PC-9 (cell line): ENCODE measurements around the gene RAET1G. TPM values are rescaled to one million over a fixed set of nuclear protein-coding genes. Genes with fewer than 3 reads are reported as not detected.

Experiments used
- BruUV-seq: library from RNA; stranded (reverse); fragments of 400-500 nt; replicated peaks from 2 replicates; lab custom pipeline; 2021; lab: Mats Ljungman, UMichigan
- CTCF ChIA-PET: fragments of 300-600 bp; sonication (Branson Sonifier 250); formaldehyde crosslinking; loops from one replicate; lab custom pipeline; 2022; ENCODE audit warnings: antibody characterized with exemption; lab: Charles Lee
- POLR2A ChIA-PET: fragments of 300-600 bp; sonication (Branson Sonifier 250); formaldehyde crosslinking; loops from one replicate; lab custom pipeline; 2022; ENCODE audit warnings: antibody characterized with exemption; ENCODE audit not compliant: unreplicated experiment; lab: Charles Lee
- DNase-seq, 2 experiments: peaks; one replicate each; pipeline versions ENCODE4 v3.0.0 to v3.0.0-alpha.2; 2015 to 2022; ENCODE audit warnings: mixed read lengths in 1 of 2
- H2AFZ ChIP-seq: fragments of 200-600 bp; sonication (generic); 2 replicates; pipeline ENCODE4 v1.8.1; 2017; ENCODE audit warnings: antibody characterized with exemption
- H3F3A ChIP-seq: fragments of 200-600 bp; sonication (generic); 2 replicates; pipeline ENCODE4 v1.8.1; 2017; ENCODE audit warnings: antibody characterized with exemption, mild to moderate bottlenecking, low read depth; ENCODE audit not compliant: insufficient read depth
- H3K27ac ChIP-seq: fragments of 200-600 bp; sonication (generic); 2 replicates; pipeline ENCODE4 v1.6.1; 2016; ENCODE audit warnings: mixed run types
- H3K27me3 ChIP-seq: fragments of 200-600 bp; sonication (generic); 2 replicates; pipeline ENCODE4 v1.6.1; 2016; ENCODE audit warnings: low read depth, mixed run types; ENCODE audit not compliant: insufficient read depth
- H3K36me3 ChIP-seq: fragments of 200-600 bp; sonication (generic); 2 replicates; pipeline ENCODE4 v1.6.1; 2016; ENCODE audit warnings: low read depth, mixed run types
- H3K4me1 ChIP-seq: fragments of 200-600 bp; sonication (generic); replicated peaks from 2 replicates; pipeline ENCODE4 v1.6.1; 2016; ENCODE audit warnings: mixed run types; ENCODE audit not compliant: insufficient read depth
- H3K4me2 ChIP-seq: fragments of 200-600 bp; sonication (generic); 2 replicates; pipeline ENCODE4 v1.6.1; 2017; ENCODE audit warnings: mixed run types
- H3K4me3 ChIP-seq: fragments of 200-600 bp; sonication (generic); 2 replicates; pipeline ENCODE4 v1.6.1; 2016; ENCODE audit warnings: mixed run types
- H3K79me2 ChIP-seq: fragments of 200-600 bp; sonication (generic); 2 replicates; pipeline ENCODE4 v1.6.1; 2017; ENCODE audit warnings: low read depth, mixed run types
- H3K9me2 ChIP-seq: fragments of 200-600 bp; sonication (generic); 2 replicates; pipeline ENCODE4 v1.8.1; 2017; ENCODE audit warnings: mild to moderate bottlenecking; ENCODE audit not compliant: insufficient read depth
- H3K9me3 ChIP-seq: fragments of 200-600 bp; sonication (generic); 2 replicates; pipeline ENCODE4 v1.8.1; 2016; ENCODE audit warnings: low read depth; ENCODE audit not compliant: insufficient read depth
- H4K20me1 ChIP-seq: fragments of 200-600 bp; sonication (generic); 2 replicates; pipeline ENCODE4 v1.8.1; 2017; ENCODE audit not compliant: insufficient read depth
- EZH2 ChIP-seq: fragments of 200-600 bp; sonication (generic); IDR thresholded peaks from 2 replicates; pipeline ENCODE4 v1.8.0; 2017; ENCODE audit warnings: antibody characterized with exemption, low read depth
- intact Hi-C: fragments of 100-400 bp; cut with micrococcal nuclease; formaldehyde crosslinking; loops from one replicate; pipeline ENCODE4 v1.10.0; 2022; ENCODE audit not compliant: unreplicated experiment
- total RNA-seq: library from RNA; stranded (reverse); gene quantifications from 2 replicates; pipeline ENCODE4 v1.2.3, GENCODE V29; 2021
- TF ChIP-seq, protein P1 (sequence below): fragments of 200-600 bp; sonication (generic); conservative IDR thresholded peaks from 2 replicates; pipeline ENCODE4 v1.6.1; 2017; ENCODE audit warnings: mixed run types, antibody characterized with exemption, mild to moderate bottlenecking, moderate library complexity

Gene RAET1G
- total RNA-seq, 1 experiment from 2014 or later: not detected

DNA sequence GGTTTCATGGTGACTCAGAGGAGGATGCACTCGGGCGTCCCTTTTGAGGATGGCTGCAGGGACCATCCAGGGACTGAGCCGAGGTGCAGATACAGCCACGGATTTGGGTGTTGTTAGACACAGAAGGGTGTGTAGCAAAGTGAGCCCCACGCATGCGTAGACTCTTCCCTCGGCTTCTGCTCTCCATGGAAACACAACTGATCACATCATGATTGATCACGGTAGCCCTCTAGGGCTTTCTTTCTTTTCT lies 40.2 kb upstream of the RAET1G start:
- H3K4me1 ChIP-seq: peaks cover 11% of the 10 kb centered on the region
- no peaks in the 10 kb centered on the region for H3K9me3 ChIP-seq
- no peak for TF ChIP-seq EZH2
- TF ChIP-seq, protein P1, sequence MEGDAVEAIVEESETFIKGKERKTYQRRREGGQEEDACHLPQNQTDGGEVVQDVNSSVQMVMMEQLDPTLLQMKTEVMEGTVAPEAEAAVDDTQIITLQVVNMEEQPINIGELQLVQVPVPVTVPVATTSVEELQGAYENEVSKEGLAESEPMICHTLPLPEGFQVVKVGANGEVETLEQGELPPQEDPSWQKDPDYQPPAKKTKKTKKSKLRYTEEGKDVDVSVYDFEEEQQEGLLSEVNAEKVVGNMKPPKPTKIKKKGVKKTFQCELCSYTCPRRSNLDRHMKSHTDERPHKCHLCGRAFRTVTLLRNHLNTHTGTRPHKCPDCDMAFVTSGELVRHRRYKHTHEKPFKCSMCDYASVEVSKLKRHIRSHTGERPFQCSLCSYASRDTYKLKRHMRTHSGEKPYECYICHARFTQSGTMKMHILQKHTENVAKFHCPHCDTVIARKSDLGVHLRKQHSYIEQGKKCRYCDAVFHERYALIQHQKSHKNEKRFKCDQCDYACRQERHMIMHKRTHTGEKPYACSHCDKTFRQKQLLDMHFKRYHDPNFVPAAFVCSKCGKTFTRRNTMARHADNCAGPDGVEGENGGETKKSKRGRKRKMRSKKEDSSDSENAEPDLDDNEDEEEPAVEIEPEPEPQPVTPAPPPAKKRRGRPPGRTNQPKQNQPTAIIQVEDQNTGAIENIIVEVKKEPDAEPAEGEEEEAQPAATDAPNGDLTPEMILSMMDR: no peak
- DNase-seq: peak; percentile 33 to 68
- peak overlapping the region; percentile 94 for H2AFZ ChIP-seq
- no peaks in the 10 kb centered on the region for H4K20me1 ChIP-seq
- no peaks in the 10 kb centered on the region for H3K36me3 ChIP-seq
- no peaks in the 10 kb centered on the region for H3K9me2 ChIP-seq
- ChIA-PET POLR2A (no interaction called here), CTCF (no interaction called here)
- H3K4me2 ChIP-seq: peak overlapping the region; percentile 73
- H3F3A ChIP-seq: no peaks in the 10 kb centered on the region
- peak overlapping the region; percentile 80 for H3K27ac ChIP-seq
- H3K4me3 ChIP-seq: peak overlapping the region; percentile 88
- H3K27me3 ChIP-seq: no peaks in the 10 kb centered on the region
- intact Hi-C loops: no loop called here
- H3K79me2 ChIP-seq: no peaks in the 10 kb centered on the region
- TSS peak; percentile 70 for BruUV-seq

DNA sequence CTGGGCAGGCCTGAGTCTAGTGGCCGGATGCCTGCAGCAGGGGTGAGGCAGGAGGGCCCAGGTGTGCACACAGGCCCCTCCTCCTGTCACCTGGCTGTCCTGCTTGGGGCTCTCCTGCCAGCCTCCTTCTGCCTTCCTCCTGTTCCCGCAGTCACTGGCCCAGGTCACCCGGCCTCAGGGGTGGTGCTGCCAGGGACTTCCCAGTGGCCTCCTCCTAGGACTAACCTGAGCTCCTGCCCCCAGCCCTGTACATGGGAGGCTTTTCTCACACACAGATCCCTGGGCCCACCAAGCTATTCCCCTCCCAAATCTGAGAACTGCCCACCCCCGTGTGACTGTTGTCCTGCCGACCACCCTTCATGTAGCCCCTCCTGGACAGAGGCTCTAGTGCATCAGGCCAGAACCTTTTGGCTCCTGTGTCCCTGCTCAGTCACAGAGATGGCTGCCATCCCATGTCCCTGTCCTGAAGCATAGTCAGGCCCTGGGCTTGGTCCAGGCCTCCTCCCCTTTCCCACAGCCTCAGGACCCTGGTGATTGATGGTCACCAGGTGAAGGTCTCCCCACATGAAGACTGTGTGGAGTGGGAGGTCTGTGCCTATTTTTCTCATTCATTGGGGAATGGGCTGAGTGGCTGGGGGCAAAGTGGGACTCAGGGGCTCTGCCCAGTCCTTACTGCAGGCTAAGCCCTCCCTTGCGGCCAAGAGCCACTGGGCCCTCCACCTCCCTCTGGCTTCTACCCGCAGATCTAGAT lies 39.7 kb upstream of the RAET1G start:
- TF ChIP-seq, protein P1: no peak
- no peak for TF ChIP-seq EZH2
- no TSS peak for BruUV-seq
- H2AFZ ChIP-seq: peak overlapping the region; percentile 94; the same call in 1 of the 2 replicates

DNA sequence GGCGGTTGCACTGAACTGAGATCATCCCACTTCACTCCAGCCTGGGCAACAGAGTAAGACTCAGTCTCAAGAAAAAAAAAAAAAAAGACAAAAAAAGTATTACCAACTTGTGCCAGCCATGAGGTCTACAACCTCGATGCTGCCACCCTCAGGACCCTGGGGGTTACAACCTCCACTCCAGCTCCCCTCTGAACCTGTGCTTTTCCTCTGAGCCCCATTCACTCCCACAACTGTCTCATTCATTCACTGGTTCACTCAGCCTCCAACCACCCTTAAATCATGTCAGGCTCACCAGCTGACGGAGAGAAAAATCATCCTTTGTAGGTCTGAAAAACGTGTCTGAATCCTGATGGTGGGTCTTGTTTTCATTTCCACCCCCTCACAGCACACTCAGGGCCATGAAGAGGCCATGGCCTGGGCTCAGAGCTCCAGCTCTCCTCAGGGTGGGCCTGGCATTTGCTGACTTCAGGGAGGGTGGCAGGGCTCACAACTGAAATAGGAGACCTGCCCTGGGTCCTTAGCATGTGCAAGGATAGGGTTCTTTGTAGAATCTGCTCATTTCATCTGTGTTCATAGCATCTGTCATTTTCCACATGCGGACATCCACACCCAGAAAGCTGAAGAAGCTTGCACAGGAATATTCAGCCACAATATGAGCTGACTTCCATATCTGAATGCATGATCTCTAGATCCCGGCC lies 39.0 kb upstream of the RAET1G start:
- H3K9me3 ChIP-seq: no peaks in the 10 kb centered on the region
- DNase-seq: no peak
- H3K4me3 ChIP-seq: no peak overlapping the region
- ChIA-PET CTCF (interaction anchor here (0.6 kb wide), 1 partner anchor 1546 kb away, joined by 4 read pairs; no protein-coding TSS in a partner anchor), POLR2A (interaction anchor here (0.6 kb wide), 1 partner anchor 315 kb away, joined by 3 read pairs; no protein-coding TSS in a partner anchor)
- BruUV-seq: no TSS peak
- H3K4me1 ChIP-seq: peaks cover 11% of the 10 kb centered on the region
- H3K4me2 ChIP-seq: no peak overlapping the region
- intact Hi-C loops: no loop called here
- H3K9me2 ChIP-seq: no peaks in the 10 kb centered on the region
- H4K20me1 ChIP-seq: no peaks in the 10 kb centered on the region
- H3K27ac ChIP-seq: no peak overlapping the region
- no peaks in the 10 kb centered on the region for H3F3A ChIP-seq
- TF ChIP-seq EZH2: no peak
- TF ChIP-seq, protein P1: peak; percentile 41
- no peak overlapping the region for H2AFZ ChIP-seq
- H3K36me3 ChIP-seq: no peaks in the 10 kb centered on the region
- H3K27me3 ChIP-seq: no peaks in the 10 kb centered on the region
- H3K79me2 ChIP-seq: no peaks in the 10 kb centered on the region

More for the DNA sequence above, 39.7 kb upstream of the RAET1G start:
- peak overlapping the region; percentile 80; the same call in 1 of the 2 replicates for H3K27ac ChIP-seq
- peak overlapping the region; percentile 88; the same call in 1 of the 2 replicates for H3K4me3 ChIP-seq
- no peaks in the 10 kb centered on the region for H3K9me2 ChIP-seq
- intact Hi-C loops: no loop called here
- POLR2A ChIA-PET: no interaction called here
- no peaks in the 10 kb centered on the region for H3K79me2 ChIP-seq
- H3F3A ChIP-seq: no peaks in the 10 kb centered on the region
- CTCF ChIA-PET: no interaction called here
- no peaks in the 10 kb centered on the region for H3K9me3 ChIP-seq
- H4K20me1 ChIP-seq: no peaks in the 10 kb centered on the region
- no peaks in the 10 kb centered on the region for H3K36me3 ChIP-seq
- DNase-seq: no peak
- peak overlapping the region; percentile 73 for H3K4me2 ChIP-seq
- no peaks in the 10 kb centered on the region for H3K27me3 ChIP-seq
- H3K4me1 ChIP-seq: peaks cover 11% of the 10 kb centered on the region
